ENCODE results near the gene JTB.
"Not testable (repeated sequence)": the region's sequence is repeated elsewhere in the genome, so short reads cannot be mapped to it uniquely, and the experiment has no call there.

- TF ChIP-seq POLR2A, CTCF (IDR thresholded peaks at IDR 0.05): not testable (repeated sequence)
Measured at GRCh38 chr1:153979091-153979490, 1.6 kb upstream of the JTB start.

Data from gastroesophageal sphincter (tissue), 3 donors.